Anterior cingulate cortex (tissue), 58 donors: ENCODE data around the gene APIP.

Source experiments
- DNase-seq, 58 donors: peaks; one replicate each; lab custom pipeline; 2025; lab: John Stamatoyannopoulos, UW

The APIP gene

GRCh38 chr11:34890812-34891211, 25.4 kb downstream of the APIP start:
- peak in 1 of 58 donors; percentile 27 for DNase-seq

- no peak for DNase-seq
These were observed 26.1 kb downstream of the APIP start for GRCh38 chr11:34890089-34890488.

- no peak for DNase-seq
These were observed 28.9 kb downstream of the APIP start for GRCh38 chr11:34887260-34887659.

- no peak for DNase-seq
These were observed 29.6 kb downstream of the APIP start for GRCh38 chr11:34886609-34887008.

- DNase-seq = no peak
These were observed 34.3 kb downstream of the APIP start for GRCh38 chr11:34881900-34882299.

- no peak for DNase-seq
These were observed 38.7 kb downstream of the APIP start for GRCh38 chr11:34877375-34877975.

- DNase-seq = no peak
These were observed 42.0 kb downstream of the APIP start for GRCh38 chr11:34874202-34874601.

GRCh38 chr11:34870548-34871196, 45.5 kb downstream of the APIP start:
- DNase-seq = no peak

- DNase-seq = no peak
These were observed 46.8 kb downstream of the APIP start for GRCh38 chr11:34869425-34869824.

- no peak for DNase-seq
These were observed 49.8 kb downstream of the APIP start for GRCh38 chr11:34866375-34866774.

GRCh38 chr11:34865261-34865660, 50.9 kb downstream of the APIP start:
- no peak for DNase-seq

GRCh38 chr11:34864424-34864823, 51.8 kb downstream of the APIP start:
- no peak for DNase-seq

GRCh38 chr11:34863048-34863447, 53.1 kb downstream of the APIP start:
- DNase-seq = no peak

GRCh38 chr11:34860518-34860917, 55.7 kb downstream of the APIP start:
- DNase-seq = no peak

- no peak for DNase-seq
These were observed 56.1 kb downstream of the APIP start for GRCh38 chr11:34860034-34860433.

- DNase-seq = no peak
These were observed 56.7 kb downstream of the APIP start for GRCh38 chr11:34859496-34859895.

GRCh38 chr11:34857463-34857862, 58.7 kb downstream of the APIP start:
- DNase-seq = no peak

- DNase-seq = peak in 4 of 58 donors; percentile 6 to 53 (median 18)
These were observed 59.9 kb downstream of the APIP start for GRCh38 chr11:34856251-34856650.

GRCh38 chr11:34855754-34856095, 60.5 kb downstream of the APIP start:
- DNase-seq = no peak

- DNase-seq = peak in 1 of 58 donors; percentile 18
These were observed 61.0 kb downstream of the APIP start for GRCh38 chr11:34855021-34855753.

- no peak for DNase-seq
These were observed 64.3 kb downstream of the APIP start for GRCh38 chr11:34851916-34852315.

- no peak for DNase-seq
These were observed 65.8 kb downstream of the APIP start for GRCh38 chr11:34850334-34850733.
